H1 (cell line): ENCODE results near the gene PRKCSH. TPM values are rescaled to one million over a fixed set of nuclear protein-coding genes. Genes with fewer than 3 reads are reported as not detected.
"Not testable (repeated sequence)": the region's sequence is repeated elsewhere in the genome, so short reads cannot be mapped to it uniquely, and the experiment has no call there.

Experiments used
- CTCF ChIA-PET: fragments of 300-600 bp; sonication (Branson Sonifier 250); formaldehyde crosslinking; loops from one replicate; lab custom pipeline; 2021; ENCODE audit not compliant: partially characterized antibody; lab: Charles Lee
- POLR2A ChIA-PET: fragments of 300-600 bp; sonication (Branson Sonifier 250); formaldehyde crosslinking; loops from one replicate; lab custom pipeline; 2021; ENCODE audit warnings: inconsistent platforms; ENCODE audit not compliant: partially characterized antibody; lab: Charles Lee
- DNase-seq, 2 experiments: peaks; one replicate each; pipeline versions ENCODE4 v3.0.0 to v3.0.0-alpha.2; 2010 to 2022; ENCODE audit warnings: low spot score in 2 of 2, low read depth in 1 of 2, mixed read lengths in 1 of 2
- FAIRE-seq: peaks from 2 replicates; lab custom pipeline; 2011; peaks lifted over from hg19 to GRCh38; lab: Jason Lieb, UNC
- H2AFZ ChIP-seq: 2 replicates; pipeline ENCODE4 v1.8.1; 2012; ENCODE audit warnings: low read length, inconsistent platforms
- H2AK5ac ChIP-seq: 2 replicates; pipeline ENCODE4 v1.6.1; 2013; ENCODE audit warnings: low read depth, low read length
- H2BK120ac ChIP-seq: replicated peaks from 2 replicates; pipeline ENCODE3; 2013; ENCODE audit warnings: low read depth, low read length, inconsistent platforms
- H2BK12ac ChIP-seq: 2 replicates; pipeline ENCODE4 v1.6.1; 2013; ENCODE audit warnings: low read depth, low read length
- H2BK15ac ChIP-seq: 2 replicates; pipeline ENCODE4 v1.6.1; 2013; ENCODE audit warnings: low read length
- H2BK20ac ChIP-seq: 2 replicates; pipeline ENCODE4 v1.6.1; 2013; ENCODE audit warnings: low read length
- H2BK5ac ChIP-seq: 2 replicates; pipeline ENCODE4 v1.6.1; 2013; ENCODE audit warnings: low read depth, low read length
- H3K14ac ChIP-seq: 2 replicates; pipeline ENCODE4 v1.6.1; 2013; ENCODE audit warnings: inconsistent platforms; ENCODE audit not compliant: insufficient read length
- H3K18ac ChIP-seq: 2 replicates; pipeline ENCODE4 v1.6.1; 2013; ENCODE audit warnings: low read length; ENCODE audit errors: extremely low read depth
- H3K23ac ChIP-seq: 2 replicates; pipeline ENCODE4 v1.6.1; 2013; ENCODE audit warnings: inconsistent platforms; ENCODE audit not compliant: insufficient read length
- H3K23me2 ChIP-seq: 2 replicates; pipeline ENCODE4 v1.6.1; 2013; ENCODE audit warnings: low read depth, low read length
- H3K27ac ChIP-seq: 2 replicates; pipeline ENCODE4 v1.6.1; 2011; ENCODE audit warnings: low read depth, low read length, inconsistent platforms
- H3K27me3 ChIP-seq, 4 experiments: replicated peaks in 1 of 4; 1 replicate in 1 of 4; 2 replicates in 3 of 4; pipeline versions ENCODE4 v1.6.1 to v1.8.1; 2011 to 2013; ENCODE audit warnings: low read length in 3 of 4, mild to moderate bottlenecking in 3 of 4, inconsistent platforms in 2 of 4, mixed read lengths in 2 of 4, moderate library complexity in 1 of 4; ENCODE audit not compliant: control insufficient read depth in 3 of 4, insufficient read depth in 3 of 4; ENCODE audit errors: extremely low read depth in 1 of 4
- H3K36me3 ChIP-seq, 4 experiments: 2 replicates each; pipeline versions ENCODE4 v1.6.1 to v1.8.1; 2011 to 2013; ENCODE audit warnings: mild to moderate bottlenecking in 4 of 4, low read length in 3 of 4, moderate library complexity in 2 of 4, control low read depth in 1 of 4, inconsistent platforms in 1 of 4; ENCODE audit not compliant: insufficient read depth in 4 of 4, control insufficient read depth in 2 of 4
- H3K4ac ChIP-seq: replicated peaks from 2 replicates; pipeline ENCODE3; 2013; ENCODE audit warnings: low read length, low read depth, mixed read lengths, inconsistent platforms; ENCODE audit not compliant: insufficient read length
- H3K4me1 ChIP-seq, 4 experiments: replicated peaks in 1 of 4; 1 replicate in 1 of 4; 2 replicates in 3 of 4; pipeline versions ENCODE4 v1.6.1 to v1.8.1; 2011 to 2013; ENCODE audit warnings: low read length in 3 of 4, inconsistent platforms in 2 of 4, mixed read lengths in 1 of 4; ENCODE audit not compliant: insufficient read depth in 4 of 4, control insufficient read depth in 3 of 4
- H3K4me2 ChIP-seq, 2 experiments: 2 replicates each; pipeline versions ENCODE4 v1.6.1 to v1.8.1; 2011 to 2013; ENCODE audit warnings: low read depth in 2 of 2, low read length in 2 of 2, control low read depth in 1 of 2, inconsistent platforms in 1 of 2, mild to moderate bottlenecking in 1 of 2; ENCODE audit not compliant: insufficient read depth in 1 of 2
- H3K4me3 ChIP-seq, 4 experiments: fragments of 200-600, 300-600 bp in 1 of 4; sonication (generic), shearing (Covaris generic), sonication (Bioruptor Twin) in 1 of 4; 2 replicates each; pipeline versions ENCODE4 v1.5.1 to v1.8.1; 2011 to 2016; ENCODE audit warnings: low read length in 4 of 4, low read depth in 3 of 4, control low read depth in 2 of 4, inconsistent platforms in 2 of 4, mild to moderate bottlenecking in 2 of 4, mixed read lengths in 1 of 4, moderate library complexity in 1 of 4; ENCODE audit not compliant: insufficient read depth in 2 of 4; ENCODE audit errors: extremely low read depth in 1 of 4
- H3K56ac ChIP-seq: replicated peaks from 2 replicates; pipeline ENCODE3; 2013; ENCODE audit warnings: low read depth, mild to moderate bottlenecking, mixed read lengths, low read length, inconsistent platforms; ENCODE audit not compliant: insufficient read length
- H3K79me1 ChIP-seq: 2 replicates; pipeline ENCODE4 v1.6.1; 2013; ENCODE audit warnings: low read depth, low read length, control low read depth
- H3K79me2 ChIP-seq, 2 experiments: 2 replicates each; pipeline versions ENCODE4 v1.6.1 to v1.8.1; 2012 to 2013; ENCODE audit warnings: low read length in 2 of 2, mild to moderate bottlenecking in 2 of 2, inconsistent platforms in 1 of 2; ENCODE audit not compliant: insufficient read depth in 2 of 2, control insufficient read depth in 1 of 2
- H3K9ac ChIP-seq, 4 experiments: replicated peaks in 1 of 4; 1 replicate in 1 of 4; 2 replicates in 3 of 4; pipeline versions ENCODE4 v1.6.1 to v1.8.1; 2011 to 2013; ENCODE audit warnings: low read depth in 3 of 4, low read length in 3 of 4, control low read depth in 2 of 4, mild to moderate bottlenecking in 2 of 4, moderate library complexity in 2 of 4, inconsistent platforms in 1 of 4; ENCODE audit errors: extremely low read depth in 1 of 4
- H3K9me3 ChIP-seq, 2 experiments: 2 replicates each; pipeline versions ENCODE4 v1.6.1 to v1.8.1; 2012 to 2013; ENCODE audit warnings: mild to moderate bottlenecking in 2 of 2, moderate library complexity in 2 of 2, control low read depth in 1 of 2, inconsistent platforms in 1 of 2, low read depth in 1 of 2, low read length in 1 of 2, mixed read lengths in 1 of 2; ENCODE audit not compliant: insufficient read depth in 2 of 2
- H4K20me1 ChIP-seq, 2 experiments: replicated peaks in 1 of 2; 2 replicates each; pipeline versions ENCODE3 to v1.8.1; 2011 to 2013; ENCODE audit warnings: inconsistent platforms in 2 of 2, low read length in 2 of 2, mild to moderate bottlenecking in 1 of 2; ENCODE audit not compliant: insufficient read depth in 2 of 2, control insufficient read depth in 1 of 2
- H4K5ac ChIP-seq: 2 replicates; pipeline ENCODE4 v1.6.1; 2013; ENCODE audit warnings: low read length, low read depth, mixed read lengths, inconsistent platforms; ENCODE audit not compliant: insufficient read length
- H4K8ac ChIP-seq: 2 replicates; pipeline ENCODE4 v1.8.0; 2013; ENCODE audit warnings: mild to moderate bottlenecking, moderate library complexity, low read length, inconsistent platforms; ENCODE audit not compliant: insufficient read depth; ENCODE audit errors: extremely low read depth
- H4K91ac ChIP-seq: replicated peaks from 2 replicates; pipeline ENCODE3; 2013; ENCODE audit warnings: low read length, mixed read lengths, inconsistent platforms; ENCODE audit not compliant: insufficient read length
- WGBS, 2 experiments: shearing (Covaris generic) in 1 of 2; methylation state at CpG; one replicate each; pipeline versions ENCODE4 v1.1.6 to v1.1.7; 2013 to 2015; ENCODE audit warnings: low lambda C conversion rate in 2 of 2, mixed read lengths in 2 of 2, inconsistent platforms in 1 of 2, low coverage in 1 of 2, missing lambda C conversion rate in 1 of 2; ENCODE audit not compliant: insufficient replicate concordance in 2 of 2, insufficient coverage in 1 of 2, insufficient read length in 1 of 2; ENCODE audit errors: extremely low coverage in 1 of 2, missing lambda C conversion rate in 1 of 2; 5-methylcytosine and 5-hydroxymethylcytosine counted together
- polyA plus RNA-seq, 7 experiments: library from polyadenylated mRNA; depleted of rRNA in 3 of 7; stranded (reverse) in 5 of 7; unstranded in 2 of 7; fragments of >200 nt in 5 of 7; fragments of 200-250 nt in 2 of 7; gene quantifications; 1 replicate in 5 of 7; 2 replicates in 1 of 7; 4 replicates in 1 of 7; pipeline versions ENCODE4 v1.2.1 to v1.2.3, GENCODE V29; 2011 to 2013; ENCODE audit warnings: missing spikeins in 2 of 7, mixed read lengths in 2 of 7
- total RNA-seq: library from RNA; stranded (reverse); fragmentation: NEBNext Ultra II Directional; extraction: Animal tissue kit (Norgen Biotek cat#: 25700); gene quantifications from 2 replicates; pipeline ENCODE4 v1.2.1, GENCODE V29; 2021

Gene PRKCSH
- total and polyA plus RNA-seq, 2 of the 8 experiments (the other 6 are each of a cell fraction or from before 2014, with no cell fraction given) = 97.2 to 337 TPM

DNA sequence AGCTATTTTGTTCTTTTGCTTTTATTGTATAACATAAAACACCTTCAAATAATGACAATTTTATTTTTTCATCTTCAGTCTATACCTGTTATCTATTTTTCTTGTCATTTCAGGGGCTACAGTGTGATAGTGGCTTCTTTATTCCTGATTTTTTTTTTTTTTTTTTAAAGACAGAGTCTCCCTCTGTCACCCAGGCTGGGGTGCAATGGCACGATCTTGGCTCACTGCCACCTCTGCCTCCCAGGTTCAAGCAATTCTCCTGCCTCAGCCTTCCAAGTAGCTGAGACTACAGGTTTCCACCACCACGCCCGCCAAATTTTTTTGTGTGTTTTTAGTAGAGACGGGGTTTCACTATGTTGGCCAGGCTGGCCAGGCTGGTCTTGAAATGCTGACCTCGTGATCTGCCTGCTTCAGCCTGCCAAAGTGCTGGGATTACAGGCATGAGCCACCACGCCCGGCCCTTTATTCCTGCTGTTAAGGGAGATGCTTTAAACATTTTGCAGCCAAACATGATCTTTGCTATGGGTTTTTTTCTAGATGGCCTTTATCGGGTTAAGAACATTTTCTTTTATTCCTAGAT lies 32.9 kb downstream of the PRKCSH start:
- not testable (repeated sequence) for H4K91ac ChIP-seq, H2BK120ac ChIP-seq, H2AK5ac ChIP-seq, H3K9me3 ChIP-seq, H4K20me1 ChIP-seq, H3K79me1 ChIP-seq, H3K18ac ChIP-seq, H4K5ac ChIP-seq, H3K4ac ChIP-seq, H3K23ac ChIP-seq, FAIRE-seq, H2AFZ ChIP-seq, H3K79me2 ChIP-seq, H2BK5ac ChIP-seq, H2BK12ac ChIP-seq, H3K56ac ChIP-seq, H3K4me2 ChIP-seq, H3K36me3 ChIP-seq, H2BK15ac ChIP-seq, H3K27ac ChIP-seq, H3K14ac ChIP-seq, H3K23me2 ChIP-seq, H3K4me3 ChIP-seq, H3K27me3 ChIP-seq, H2BK20ac ChIP-seq, H3K9ac ChIP-seq, DNase-seq, H4K8ac ChIP-seq
- ChIA-PET CTCF (interaction anchor here (0.7 to 3.4 kb wide), 7 partner anchors 10 to 229 kb away, joined by 3 to 17 read pairs (median 4); partner anchors contain the start of genes ODAD3 and PRKCSH), POLR2A (interaction anchor here (1.3 to 1.7 kb wide), 2 partner anchors 13 to 83 kb away, joined by 3 read pairs; no protein-coding TSS in a partner anchor)
- H3K4me1 ChIP-seq = peaks cover 4 to 15% (median 10%) of the 10 kb centered on the region in 4 experiments; a peak in 6 of 7 replicates
- WGBS, 2 experiments = 92% methylated on average over 7 of the region's 8 CpGs; no CpG with 5 or more reads in 1 of the 2 experiments
